Measurements from ENCODE around the gene GSK3B. TPM values are rescaled to one million over a fixed set of nuclear protein-coding genes. Genes with fewer than 3 reads are reported as not detected.

GSK3B gene
- total RNA-seq, 1 donor from 2014 or later = 71.6 TPM

- TF ChIP-seq CTCF (IDR thresholded peaks at IDR 0.05; ENCODE audit: insufficient read depth, low read length, poor library complexity, severe bottlenecking) = no peak
- Histone ChIP-seq H3K27me3 (ENCODE audit: control insufficient read depth, insufficient read depth, low read length) (no peaks in the 10 kb centered on the region), H3K4me3 (ENCODE audit: low read depth, low read length) (no peak overlapping the region), H3K36me3 (ENCODE audit: control insufficient read depth, insufficient read depth, low read length) (no peaks in the 10 kb centered on the region)
- no peak for DNase-seq (ENCODE audit: low read depth)
Measured at GRCh38 chr3:120047686-120048085, 46.6 kb downstream of the GSK3B start.

- Histone ChIP-seq H3K36me3 (ENCODE audit: control insufficient read depth, insufficient read depth, low read length) (no peaks in the 10 kb centered on the region), H3K27me3 (ENCODE audit: control insufficient read depth, insufficient read depth, low read length) (no peaks in the 10 kb centered on the region), H3K4me3 (ENCODE audit: low read depth, low read length) (no peak overlapping the region)
- TF ChIP-seq CTCF (IDR thresholded peaks at IDR 0.05; ENCODE audit: insufficient read depth, low read length, poor library complexity, severe bottlenecking) = no peak
- DNase-seq (ENCODE audit: low read depth) = no peak
Measured at GRCh38 chr3:120040813-120041377, 53.4 kb downstream of the GSK3B start.

- H3K36me3 ChIP-seq (ENCODE audit: control insufficient read depth, insufficient read depth, low read length) = no peaks in the 10 kb centered on the region
- no peak for TF ChIP-seq CTCF (IDR thresholded peaks at IDR 0.05; ENCODE audit: insufficient read depth, low read length, poor library complexity, severe bottlenecking)
- DNase-seq (ENCODE audit: low read depth) = no peak
- H3K27me3 ChIP-seq (ENCODE audit: control insufficient read depth, insufficient read depth, low read length) = no peaks in the 10 kb centered on the region
- H3K4me3 ChIP-seq (ENCODE audit: low read depth, low read length) = no peak overlapping the region
Measured at GRCh38 chr3:120039642-120040610, 54.3 kb downstream of the GSK3B start.

GRCh38 chr3:120033596-120033995 lies 60.7 kb downstream of the GSK3B start:
- no peak for DNase-seq (ENCODE audit: low read depth)
- no peak for TF ChIP-seq CTCF (IDR thresholded peaks at IDR 0.05; ENCODE audit: insufficient read depth, low read length, poor library complexity, severe bottlenecking)

GRCh38 chr3:120031561-120031960 lies 62.7 kb downstream of the GSK3B start:
- no peaks in the 10 kb centered on the region for H3K27me3 ChIP-seq (ENCODE audit: control insufficient read depth, insufficient read depth, low read length)
- H3K4me3 ChIP-seq (ENCODE audit: low read depth, low read length) = no peak overlapping the region
- H3K36me3 ChIP-seq (ENCODE audit: control insufficient read depth, insufficient read depth, low read length) = no peaks in the 10 kb centered on the region
- no peak for TF ChIP-seq CTCF (IDR thresholded peaks at IDR 0.05; ENCODE audit: insufficient read depth, low read length, poor library complexity, severe bottlenecking)
- DNase-seq (ENCODE audit: low read depth) = no peak

More at GRCh38 chr3:120033596-120033995, 60.7 kb downstream of the GSK3B start:
- Histone ChIP-seq H3K4me3 (ENCODE audit: low read depth, low read length) (no peak overlapping the region), H3K36me3 (ENCODE audit: control insufficient read depth, insufficient read depth, low read length) (no peaks in the 10 kb centered on the region), H3K27me3 (ENCODE audit: control insufficient read depth, insufficient read depth, low read length) (no peaks in the 10 kb centered on the region)

Data from kidney epithelial cell (primary cell).